ENCODE results near the gene PSMD8.
"Not testable (repeated sequence)": the region's sequence is repeated elsewhere in the genome, so short reads cannot be mapped to it uniquely, and the experiment has no call there.

The PSMD8 gene

GRCh38 chr19:38421856-38422255 lies 47.5 kb downstream of the PSMD8 start:
- no peak overlapping the region for H3K27ac ChIP-seq
- no peak for DNase-seq
- H3K4me3 ChIP-seq (ENCODE audit: low read depth, low read length): no peak overlapping the region
- TF ChIP-seq CTCF (IDR thresholded peaks at IDR 0.05; ENCODE audit: low read depth, low read length): no peak
- no peaks in the 10 kb centered on the region for H3K27me3 ChIP-seq (ENCODE audit: insufficient read depth, low read depth, severe bottlenecking)
- no peaks in the 10 kb centered on the region for H3K9me3 ChIP-seq (ENCODE audit: severe bottlenecking)
- no peaks in the 10 kb centered on the region for H3K36me3 ChIP-seq

GRCh38 chr19:38422438-38422837 lies 48.1 kb downstream of the PSMD8 start:
- Histone ChIP-seq H3K27ac (no peak overlapping the region), H3K36me3 (no peaks in the 10 kb centered on the region), H3K27me3 (ENCODE audit: insufficient read depth, low read depth, severe bottlenecking) (no peaks in the 10 kb centered on the region), H3K9me3 (ENCODE audit: severe bottlenecking) (no peaks in the 10 kb centered on the region), H3K4me3 (ENCODE audit: low read depth, low read length) (no peak overlapping the region)
- DNase-seq: no peak
- TF ChIP-seq CTCF (IDR thresholded peaks at IDR 0.05; ENCODE audit: low read depth, low read length): no peak

- H3K27me3 ChIP-seq (ENCODE audit: insufficient read depth, low read depth, severe bottlenecking): no peaks in the 10 kb centered on the region
- H3K4me3 ChIP-seq (ENCODE audit: low read depth, low read length): no peak overlapping the region
- no peaks in the 10 kb centered on the region for H3K9me3 ChIP-seq (ENCODE audit: severe bottlenecking)
- no peak for DNase-seq
- TF ChIP-seq CTCF (IDR thresholded peaks at IDR 0.05; ENCODE audit: low read depth, low read length): no peak
- H3K36me3 ChIP-seq: no peaks in the 10 kb centered on the region
- no peak overlapping the region for H3K27ac ChIP-seq
Measured at GRCh38 chr19:38424272-38424671, 49.9 kb downstream of the PSMD8 start.

- Histone ChIP-seq H3K27me3 (ENCODE audit: insufficient read depth, low read depth, severe bottlenecking) (no peaks in the 10 kb centered on the region), H3K4me3 (ENCODE audit: low read depth, low read length) (no peak overlapping the region), H3K36me3 (no peaks in the 10 kb centered on the region), H3K9me3 (ENCODE audit: severe bottlenecking) (no peaks in the 10 kb centered on the region), H3K27ac (no peak overlapping the region)
- no peak for DNase-seq
- TF ChIP-seq CTCF (IDR thresholded peaks at IDR 0.05; ENCODE audit: low read depth, low read length): no peak
Measured at GRCh38 chr19:38425222-38425809, 50.9 kb downstream of the PSMD8 start.

- H3K4me3 ChIP-seq (ENCODE audit: low read depth, low read length): no peak within 1 kb of the TSS
- no peak for TF ChIP-seq CTCF (IDR thresholded peaks at IDR 0.05; ENCODE audit: low read depth, low read length)
- no peaks in the 10 kb centered on the region for H3K27me3 ChIP-seq (ENCODE audit: insufficient read depth, low read depth, severe bottlenecking)
- DNase-seq: no peak
- no peak within 1 kb of the TSS for H3K27ac ChIP-seq
- H3K36me3 ChIP-seq: no peaks in the 10 kb centered on the region
- H3K9me3 ChIP-seq (ENCODE audit: severe bottlenecking): no peaks in the 10 kb centered on the region
Measured at GRCh38 chr19:38425810-38426466, 51.6 kb downstream of the PSMD8 start, which contains the start of gene RASGRP4. RASGRP4 (minus strand) TSS chr19:38426219; CDS start chr19:38426091, 128 bp downstream.

GRCh38 chr19:38427035-38427677 lies 52.8 kb downstream of the PSMD8 start:
- H3K4me3 ChIP-seq (ENCODE audit: low read depth, low read length); H3K27me3 ChIP-seq (ENCODE audit: insufficient read depth, low read depth, severe bottlenecking); H3K9me3 ChIP-seq (ENCODE audit: severe bottlenecking); H3K36me3 ChIP-seq; DNase-seq; H3K27ac ChIP-seq: not testable (repeated sequence)
